Stimulated activated CD4-positive, alpha-beta T cell treated with anti-CD3 and anti-CD28 coated beads, Interleukin-12 subunit alpha, Interleukin-12 subunit beta, amount 100 ng/mL, for 4 hours (primary cell): Measurements from ENCODE around the gene PAFAH1B1.
"Not testable (repeated sequence)": the region's sequence is repeated elsewhere in the genome, so short reads cannot be mapped to it uniquely, and the experiment has no call there.

Experiments
- DNase-seq: peaks from one replicate; pipeline ENCODE4 v3.0.0-alpha.2; 2020

Gene PAFAH1B1

DNA sequence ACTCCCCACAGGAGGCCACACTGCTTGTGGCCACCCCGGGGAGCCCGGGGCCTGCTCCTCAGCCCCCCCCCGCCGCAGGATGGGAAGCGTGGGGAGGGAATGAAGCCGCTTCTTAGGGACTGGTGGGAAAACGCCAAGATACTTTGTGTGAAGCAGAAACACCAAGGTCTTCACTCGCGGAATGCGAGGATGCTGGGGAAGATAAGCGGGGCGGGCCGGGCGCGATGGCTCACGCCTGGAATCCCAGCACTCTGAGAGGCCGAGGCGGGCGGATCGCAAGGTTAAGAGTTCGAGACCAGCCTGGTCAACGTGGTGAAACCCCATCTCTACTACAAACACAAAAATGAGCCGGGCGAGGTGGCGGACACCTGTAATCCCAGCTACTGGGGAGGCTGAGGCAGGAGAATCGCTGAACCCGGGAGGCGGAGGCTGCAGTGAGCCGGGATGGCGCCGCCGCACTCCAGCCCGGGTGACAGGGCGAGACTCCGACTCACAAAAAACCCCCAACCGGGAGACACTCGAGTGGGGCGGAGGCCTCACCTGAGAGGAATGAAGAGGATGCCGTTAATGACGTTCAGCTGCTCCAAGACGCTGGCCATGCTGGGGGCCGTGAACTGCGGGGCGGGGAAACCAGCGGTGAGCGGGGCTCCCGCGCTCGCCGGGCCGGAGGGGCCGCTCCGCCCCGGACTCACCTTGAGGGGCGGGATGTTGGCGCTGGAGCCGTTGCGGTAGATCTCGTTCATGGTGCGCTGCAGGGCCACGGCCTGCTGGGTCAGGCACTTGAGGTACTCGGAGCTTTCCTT, 97.8 kb downstream of the PAFAH1B1 start:
- DNase-seq, result no peak

DNA sequence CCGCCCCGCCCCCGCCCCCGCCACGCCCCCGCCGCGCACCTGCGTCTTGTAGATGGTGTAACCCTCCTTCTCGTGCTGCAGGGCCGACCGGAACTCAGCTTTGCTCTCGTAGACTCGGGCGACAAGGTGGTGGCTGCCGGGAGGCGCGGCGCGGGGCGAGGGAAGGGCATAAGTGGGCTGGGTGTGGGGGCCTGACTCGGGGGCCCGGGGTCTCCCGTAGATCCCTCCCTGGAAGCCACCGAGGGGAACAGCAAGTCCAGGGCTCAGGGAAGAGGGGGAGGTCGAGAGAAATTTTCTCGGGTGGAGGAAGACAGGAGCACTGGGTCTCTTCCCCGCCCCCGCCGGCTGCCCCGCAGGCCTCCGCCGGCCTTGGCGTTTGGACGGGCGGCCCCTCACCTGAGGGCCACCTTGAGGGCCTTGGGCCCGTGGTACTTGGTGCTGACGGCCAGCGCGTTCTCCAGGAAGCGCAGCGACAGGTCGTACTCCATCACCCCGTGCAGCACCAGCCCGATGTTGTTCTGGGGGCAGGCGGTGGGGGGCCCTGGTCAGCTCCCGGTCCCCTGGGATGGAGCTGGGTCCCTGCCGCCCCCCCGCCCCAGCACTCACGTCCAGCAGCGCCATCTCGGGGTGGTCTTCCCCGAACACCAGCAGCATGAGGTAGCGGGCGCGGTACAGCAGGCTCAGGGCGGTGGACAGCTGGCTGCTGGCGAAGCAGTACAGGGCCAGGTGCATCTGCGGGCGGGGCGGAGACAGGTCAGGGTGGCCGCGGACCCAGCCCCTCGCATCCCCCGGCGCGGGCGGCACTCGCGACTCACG, 98.7 kb downstream of the PAFAH1B1 start:
- no peak for DNase-seq

DNA sequence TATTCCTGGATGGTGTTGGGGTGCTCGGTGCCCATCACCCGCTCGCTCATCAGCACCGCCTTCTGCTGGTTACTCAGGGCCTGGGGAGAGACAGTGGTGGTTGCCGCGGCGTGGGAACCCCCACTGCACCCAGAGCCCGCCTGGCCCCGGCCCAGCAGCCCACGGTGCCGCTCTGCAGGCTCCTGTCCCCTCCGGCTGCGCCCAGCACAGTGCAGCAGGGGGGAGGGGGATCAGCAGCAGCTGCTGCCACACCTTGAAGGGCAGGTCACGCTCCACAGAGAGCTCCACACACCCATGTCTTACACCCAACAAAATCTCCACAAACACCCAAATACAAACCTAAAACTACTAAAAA, 99.3 kb downstream of the PAFAH1B1 start:
- no peak for DNase-seq

DNA sequence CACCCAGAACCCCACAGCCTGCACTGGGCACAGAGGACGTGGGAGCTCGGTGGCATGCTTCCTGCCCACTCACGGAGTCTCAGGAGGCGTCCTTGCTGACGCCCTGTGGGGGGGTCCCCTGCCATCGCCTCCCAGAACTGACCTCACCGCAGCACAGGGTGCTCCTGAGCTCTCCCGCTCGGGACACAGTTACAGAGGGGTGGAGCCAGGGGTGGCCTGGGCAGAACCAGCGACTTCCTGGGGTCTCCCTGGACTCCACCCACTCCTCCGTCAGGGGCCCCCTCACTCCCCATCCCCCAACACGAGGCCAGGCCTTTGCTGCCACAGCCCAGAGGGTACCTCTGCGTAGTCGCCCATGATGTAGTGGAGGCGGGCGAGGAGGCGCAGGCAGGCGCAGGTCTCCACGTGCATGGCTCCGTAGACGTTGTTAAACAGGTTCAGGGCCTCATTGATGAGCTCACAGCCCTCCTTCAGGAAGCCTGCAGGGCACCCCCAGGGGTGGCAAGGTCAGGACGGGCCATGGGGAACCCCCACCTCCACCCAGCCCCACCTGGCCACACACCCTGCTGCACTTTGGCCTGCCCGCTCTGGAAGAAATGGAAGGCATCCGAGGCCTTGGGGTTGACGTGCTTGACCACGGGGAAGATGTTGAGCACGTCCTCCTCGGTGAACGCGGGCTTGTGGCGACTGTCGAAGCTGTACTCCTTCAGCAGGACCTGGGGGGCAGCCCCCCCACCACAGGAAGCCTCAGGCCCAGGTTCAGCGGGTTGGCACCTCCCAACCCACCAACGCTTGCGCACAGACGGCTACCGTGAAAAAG, 100.3 kb downstream of the PAFAH1B1 start:
- no peak for DNase-seq

DNA sequence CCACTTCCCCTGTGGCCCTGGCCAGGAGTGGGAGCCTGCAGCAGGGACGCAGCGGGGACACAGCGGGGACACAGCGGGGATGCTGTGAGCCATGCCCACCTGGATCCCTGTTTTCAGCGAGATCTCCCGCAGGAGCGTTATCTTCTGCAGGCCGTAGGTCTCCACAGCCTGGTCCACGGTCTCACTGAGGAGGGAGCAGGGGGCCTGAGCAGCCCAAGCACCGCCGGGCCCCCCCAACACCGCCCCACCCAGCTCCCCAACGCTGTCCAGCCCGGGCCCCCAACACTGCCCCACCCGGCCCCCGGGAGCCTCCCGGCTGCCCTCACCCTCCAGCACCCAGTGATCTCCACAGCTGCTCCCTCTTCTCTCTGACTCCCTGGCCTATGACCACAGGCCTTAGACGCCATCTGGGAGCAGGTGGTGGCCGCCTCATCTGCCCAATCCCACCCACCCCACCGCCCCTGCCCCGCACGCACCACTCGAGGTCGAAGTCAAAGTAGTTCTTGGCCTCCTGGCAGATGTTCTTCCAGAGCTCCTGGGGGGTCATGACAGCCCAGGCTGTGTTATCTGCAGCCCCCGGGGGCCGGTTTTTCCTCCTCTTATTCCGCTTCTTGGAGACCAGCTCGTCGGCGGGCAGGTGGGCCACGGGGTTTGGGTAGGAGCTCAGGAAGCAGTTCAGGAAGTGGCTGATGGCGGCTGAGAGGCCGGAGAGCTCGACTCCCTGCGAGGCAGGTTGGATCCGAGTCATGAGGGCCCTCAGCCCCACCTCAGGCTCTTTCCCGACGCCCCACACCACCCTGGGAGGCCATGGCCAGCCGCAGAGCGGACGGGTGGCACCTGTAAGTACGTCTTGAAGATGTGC, 101.2 kb downstream of the PAFAH1B1 start:
- no peak for DNase-seq

DNA sequence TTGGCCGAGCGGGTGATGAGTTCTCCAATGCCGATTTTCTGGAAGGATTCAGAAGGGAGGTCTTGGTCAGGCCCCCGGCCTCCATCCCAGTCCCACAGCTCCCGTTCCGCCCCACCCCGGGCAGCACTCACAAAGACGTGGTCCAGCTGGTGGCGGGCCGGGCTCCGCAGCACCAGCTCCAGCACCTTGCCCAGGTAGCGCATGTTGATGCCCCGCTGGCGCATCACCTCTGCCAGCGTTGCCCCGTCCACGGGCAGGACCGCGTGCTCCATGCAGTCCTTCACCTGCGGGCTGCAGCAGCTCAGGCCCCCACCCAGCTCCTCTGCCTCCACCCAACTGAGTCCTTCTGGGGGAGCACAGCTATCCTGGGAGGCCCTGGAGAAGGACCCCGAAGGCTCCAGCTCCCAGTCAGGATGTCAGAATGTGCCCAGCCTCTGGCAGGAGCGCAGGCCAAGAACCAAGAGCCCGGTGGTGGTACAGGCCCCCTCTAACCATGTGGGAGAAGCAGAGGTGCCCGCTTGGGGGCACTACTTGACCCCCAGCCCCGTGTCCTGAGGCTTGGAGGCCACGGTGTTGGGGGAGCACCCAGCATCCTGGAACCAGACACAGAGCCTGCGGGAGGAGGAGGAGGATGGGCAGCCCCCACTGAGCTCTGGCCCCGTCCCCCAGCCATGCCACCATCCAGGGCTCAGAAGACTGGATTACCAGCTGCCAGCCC, 101.9 kb downstream of the PAFAH1B1 start:
- DNase-seq, result no peak

DNA sequence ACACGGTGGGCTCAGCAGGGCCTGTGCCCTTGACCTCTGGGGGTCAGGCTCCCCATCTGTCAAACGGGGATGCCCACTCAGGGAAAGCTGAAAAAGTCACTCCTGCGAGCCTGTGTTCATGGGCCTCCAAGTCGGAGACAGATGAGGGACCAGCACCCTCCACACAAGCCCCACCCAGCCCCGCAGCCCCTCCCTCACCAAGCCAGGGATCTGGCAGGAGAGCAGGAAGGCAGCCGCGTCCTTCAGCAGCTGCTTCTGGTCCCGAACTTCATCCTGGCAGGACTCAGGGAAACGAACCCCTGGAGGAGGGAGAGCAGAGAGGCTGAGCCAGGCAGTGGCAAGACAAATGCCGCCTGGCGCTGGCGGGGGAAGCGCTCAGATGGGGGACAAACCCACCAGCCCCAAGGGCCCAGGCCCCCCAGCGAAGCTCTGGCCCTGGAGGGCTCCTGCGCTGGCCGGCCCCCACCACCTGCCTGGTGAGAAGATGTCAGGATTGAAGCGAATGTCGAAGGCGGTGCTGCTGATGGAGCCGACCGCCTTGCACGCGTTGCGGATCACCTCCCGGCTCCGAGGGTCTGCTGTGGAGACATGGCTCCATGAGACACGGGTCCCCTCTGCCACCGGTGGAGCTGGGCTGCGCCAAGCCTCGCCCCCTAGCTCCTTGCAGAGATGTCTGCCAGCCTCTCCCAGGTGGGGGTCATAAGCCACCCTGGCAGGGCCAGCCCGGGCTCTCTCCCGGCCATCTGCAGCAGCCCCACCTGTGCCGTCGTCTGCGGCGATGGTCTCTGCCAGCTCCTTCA, 102.7 kb downstream of the PAFAH1B1 start:
- no peak for DNase-seq

DNA sequence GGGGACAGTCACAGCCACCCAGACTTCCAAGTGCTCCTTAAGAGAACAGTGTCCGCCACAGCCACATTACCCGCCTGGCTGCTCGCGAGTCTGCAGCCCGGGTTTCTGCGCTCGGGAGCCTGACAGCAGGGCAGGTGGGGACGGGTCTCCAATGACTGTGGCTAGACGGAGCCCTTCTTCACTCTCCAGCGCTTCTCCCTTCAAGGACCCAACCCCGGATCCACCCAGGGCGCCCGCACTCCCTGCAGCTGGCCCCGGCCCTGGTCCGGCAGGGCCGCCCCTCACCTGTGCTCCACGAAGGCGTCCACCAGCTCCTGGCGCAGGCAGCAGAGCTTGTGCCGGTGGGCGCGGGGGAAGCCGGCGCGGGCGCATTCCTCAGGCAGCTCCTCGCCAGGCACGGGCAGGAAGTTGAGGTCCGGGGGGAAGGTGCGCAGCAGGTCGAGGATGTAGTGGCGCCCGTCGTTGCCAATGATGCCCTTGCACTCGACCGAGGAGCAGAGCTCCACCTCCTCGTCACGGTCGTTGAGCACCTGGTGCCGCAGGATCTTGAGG, 104.2 kb downstream of the PAFAH1B1 start:
- DNase-seq, result no peak

DNA sequence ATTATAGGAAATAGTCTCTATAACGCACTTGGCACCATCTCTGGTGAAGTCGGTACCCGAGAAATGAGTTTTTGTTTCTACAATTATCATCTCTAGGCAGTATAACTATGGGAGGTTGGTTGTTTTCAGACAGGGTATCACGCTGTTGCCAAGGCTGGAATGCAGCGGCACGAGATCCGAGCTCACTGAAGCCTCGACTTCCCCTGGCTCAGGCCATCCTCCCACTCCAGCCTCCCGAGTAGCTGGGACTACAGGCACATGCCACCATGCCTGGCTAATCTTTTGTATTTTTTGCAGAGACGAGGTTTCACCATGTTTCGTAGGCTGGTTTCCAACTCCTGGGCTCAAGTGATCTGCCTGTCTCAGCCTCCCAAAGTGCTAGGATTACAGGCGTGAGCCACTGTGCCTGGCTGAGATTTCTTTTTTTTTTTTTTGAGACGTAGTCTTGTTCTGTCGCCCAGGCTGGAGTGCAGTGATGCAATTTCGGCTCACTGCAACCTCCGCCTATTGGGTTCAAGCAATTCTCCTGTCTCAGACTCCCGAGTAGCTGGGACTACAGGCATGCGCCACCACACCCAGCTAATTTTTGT, 105.9 kb downstream of the PAFAH1B1 start:
- not testable (repeated sequence) for DNase-seq

DNA sequence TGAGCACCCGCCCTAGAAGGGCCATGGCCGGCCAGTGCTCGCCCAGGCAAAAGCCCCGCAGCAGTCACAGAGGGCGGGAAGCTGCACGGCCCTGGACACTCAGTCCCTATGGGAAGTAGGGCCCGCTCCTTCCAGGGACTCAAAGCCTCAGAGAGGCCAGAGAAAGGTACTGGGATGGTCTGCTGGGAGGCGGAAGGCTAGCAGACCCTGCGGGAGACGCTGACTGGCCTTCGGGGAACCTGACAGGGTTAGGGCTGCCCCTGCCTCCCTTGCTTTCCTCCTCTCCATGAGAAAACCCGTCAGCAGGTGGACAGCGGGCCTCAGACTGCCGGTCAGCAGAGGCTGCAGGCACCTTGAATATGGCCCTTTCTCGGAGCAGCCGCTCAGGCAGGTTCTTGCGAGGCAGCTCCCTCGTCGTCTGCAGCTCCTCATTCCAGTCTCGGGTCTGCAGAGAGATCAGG, 106.6 kb downstream of the PAFAH1B1 start:
- DNase-seq, result no peak

DNA sequence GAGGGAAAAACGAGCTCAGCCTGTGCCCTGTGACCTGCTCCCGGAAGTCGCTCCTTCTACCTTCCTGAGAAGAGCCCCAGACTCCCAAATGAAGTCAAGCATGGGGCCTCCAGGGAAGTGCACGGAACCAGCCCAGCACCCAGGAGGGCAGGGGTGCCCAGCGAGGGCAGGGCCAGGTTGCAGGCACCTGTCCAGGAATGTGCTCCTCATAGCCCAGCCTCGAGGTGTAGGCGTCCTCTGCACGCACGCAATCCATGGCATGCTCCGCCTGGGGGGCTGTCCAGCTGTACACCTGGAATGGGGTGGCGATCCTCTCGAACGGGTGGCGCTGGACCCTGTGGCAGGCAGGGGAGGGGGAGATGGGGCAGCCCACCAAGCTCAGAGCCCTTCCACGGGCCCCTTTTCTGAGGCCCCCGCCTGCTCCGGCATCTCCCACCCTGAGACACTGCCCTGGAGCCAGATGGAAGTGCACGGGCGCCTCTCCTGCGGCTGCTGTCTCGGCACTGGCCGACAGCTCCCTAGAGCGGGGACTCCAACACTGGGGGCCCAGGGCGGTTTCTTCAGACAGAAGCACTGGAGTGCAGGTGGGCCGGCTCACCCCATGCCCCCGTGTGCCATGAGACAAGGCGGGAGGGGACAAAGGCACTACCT, 107.2 kb downstream of the PAFAH1B1 start:
- DNase-seq, result no peak

DNA sequence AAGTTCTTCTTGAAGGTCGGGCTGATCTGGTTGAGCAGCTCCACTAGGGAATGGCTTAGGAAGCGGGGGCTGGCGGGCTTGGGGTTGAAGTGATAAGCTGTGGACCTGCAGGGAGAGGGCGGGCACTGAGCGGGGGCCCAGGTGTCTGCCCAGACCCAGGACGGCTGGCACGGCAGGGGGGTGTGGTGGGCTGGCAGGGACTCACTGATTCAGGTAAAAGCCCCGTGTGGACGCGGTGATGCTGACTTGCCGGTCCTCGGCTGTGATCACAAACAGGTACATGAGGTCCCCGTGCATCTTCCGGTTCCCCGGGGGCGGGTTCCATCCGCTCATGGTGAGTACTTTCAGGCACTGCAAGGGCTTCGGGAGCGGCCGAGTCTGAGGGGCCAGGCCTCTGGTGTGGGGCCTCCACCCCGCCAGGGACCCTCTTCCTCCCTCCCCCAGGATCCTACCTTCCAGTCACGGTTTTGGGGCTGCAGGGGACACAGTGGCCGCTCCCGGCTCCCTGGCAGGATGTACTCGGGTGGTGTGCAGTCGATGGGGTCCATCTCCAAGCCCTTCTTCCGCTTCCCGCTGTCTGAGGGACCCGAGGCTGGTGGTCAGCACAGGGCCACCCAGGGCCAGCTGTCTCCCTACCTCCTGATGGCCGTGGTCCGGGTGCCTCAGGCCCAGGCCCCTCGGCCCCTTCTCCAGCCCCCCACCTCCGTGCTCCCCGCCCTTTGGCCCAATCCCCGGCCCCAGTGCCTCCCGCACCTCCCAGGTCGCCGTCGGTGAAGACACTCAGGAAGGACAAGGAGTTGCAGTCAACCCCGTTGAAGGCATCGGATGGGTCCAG, 107.9 kb downstream of the PAFAH1B1 start:
- no peak for DNase-seq

DNA sequence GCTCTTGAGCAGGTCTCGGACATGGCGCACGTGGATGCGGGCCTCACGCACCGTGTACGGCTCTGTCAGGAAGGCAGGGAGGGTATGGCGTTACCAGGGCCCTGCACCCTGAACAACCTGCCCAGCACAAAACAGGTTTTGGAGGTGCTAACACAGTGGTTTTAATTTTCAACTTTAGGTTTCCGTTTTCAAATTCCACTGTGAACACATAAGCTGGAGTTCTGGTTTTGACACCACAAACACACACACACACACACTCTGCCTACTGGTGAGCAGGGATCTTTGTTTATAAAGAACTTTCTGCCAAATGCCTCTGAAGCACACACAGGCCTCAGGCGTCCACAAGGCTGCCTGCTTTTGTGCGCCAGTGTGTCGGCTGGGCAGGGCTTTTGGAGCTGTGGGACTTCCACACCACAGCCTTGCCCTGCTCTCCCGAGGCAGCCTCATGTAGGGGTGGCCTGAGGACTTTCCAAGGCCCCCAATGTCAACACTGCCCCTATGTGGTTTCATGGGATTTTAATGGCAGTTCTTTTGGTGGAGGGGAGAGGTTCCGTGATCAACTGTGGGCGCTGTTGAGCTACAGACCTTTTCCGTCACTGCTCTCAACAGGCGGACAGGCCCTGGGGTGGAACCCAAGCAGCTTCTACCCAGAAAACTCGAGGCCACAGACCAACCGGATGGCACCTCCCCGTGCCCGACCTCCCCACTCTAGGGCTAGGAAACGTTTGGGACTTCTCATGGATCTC, 108.7 kb downstream of the PAFAH1B1 start:
- no peak for DNase-seq

DNA sequence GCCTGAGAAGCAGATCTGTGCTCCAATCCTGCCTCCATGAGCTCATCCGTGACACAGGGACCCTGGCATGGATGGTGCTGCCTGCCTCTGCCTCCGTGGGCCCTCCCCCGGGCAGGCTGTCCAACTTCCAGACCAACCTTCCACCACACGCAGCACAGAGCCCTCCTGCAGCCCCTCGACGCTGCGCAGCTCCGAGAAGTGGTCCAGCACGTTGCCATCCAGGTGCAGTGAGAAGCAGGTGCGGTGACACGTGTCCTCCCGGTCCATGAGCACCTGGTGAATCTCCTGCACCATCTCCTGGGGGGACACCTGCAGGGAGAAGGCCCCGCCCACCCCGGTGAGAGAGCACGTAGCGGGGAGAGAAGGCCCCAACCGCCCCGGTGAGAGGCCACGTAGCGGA, 109.7 kb downstream of the PAFAH1B1 start:
- no peak for DNase-seq

DNA sequence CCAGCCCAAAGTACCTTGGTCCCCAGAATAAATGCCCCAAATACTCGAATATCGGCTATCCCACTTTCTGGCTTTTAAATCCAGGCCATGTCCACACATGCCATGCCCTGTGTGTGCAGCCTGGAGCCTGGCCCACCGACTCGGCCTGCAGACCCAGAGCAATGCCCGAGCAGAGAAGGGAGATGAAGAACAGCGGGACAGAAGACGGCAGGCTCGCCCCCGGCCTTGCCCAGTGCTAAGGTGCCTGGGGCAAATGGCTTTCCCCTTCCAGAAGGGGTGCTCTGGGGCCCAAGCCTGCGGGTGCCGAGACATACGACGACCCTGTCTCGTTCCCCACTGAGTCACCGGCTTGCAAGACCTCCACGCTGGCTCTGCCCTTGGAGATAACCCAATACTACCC, 110.2 kb downstream of the PAFAH1B1 start:
- no peak for DNase-seq

DNA sequence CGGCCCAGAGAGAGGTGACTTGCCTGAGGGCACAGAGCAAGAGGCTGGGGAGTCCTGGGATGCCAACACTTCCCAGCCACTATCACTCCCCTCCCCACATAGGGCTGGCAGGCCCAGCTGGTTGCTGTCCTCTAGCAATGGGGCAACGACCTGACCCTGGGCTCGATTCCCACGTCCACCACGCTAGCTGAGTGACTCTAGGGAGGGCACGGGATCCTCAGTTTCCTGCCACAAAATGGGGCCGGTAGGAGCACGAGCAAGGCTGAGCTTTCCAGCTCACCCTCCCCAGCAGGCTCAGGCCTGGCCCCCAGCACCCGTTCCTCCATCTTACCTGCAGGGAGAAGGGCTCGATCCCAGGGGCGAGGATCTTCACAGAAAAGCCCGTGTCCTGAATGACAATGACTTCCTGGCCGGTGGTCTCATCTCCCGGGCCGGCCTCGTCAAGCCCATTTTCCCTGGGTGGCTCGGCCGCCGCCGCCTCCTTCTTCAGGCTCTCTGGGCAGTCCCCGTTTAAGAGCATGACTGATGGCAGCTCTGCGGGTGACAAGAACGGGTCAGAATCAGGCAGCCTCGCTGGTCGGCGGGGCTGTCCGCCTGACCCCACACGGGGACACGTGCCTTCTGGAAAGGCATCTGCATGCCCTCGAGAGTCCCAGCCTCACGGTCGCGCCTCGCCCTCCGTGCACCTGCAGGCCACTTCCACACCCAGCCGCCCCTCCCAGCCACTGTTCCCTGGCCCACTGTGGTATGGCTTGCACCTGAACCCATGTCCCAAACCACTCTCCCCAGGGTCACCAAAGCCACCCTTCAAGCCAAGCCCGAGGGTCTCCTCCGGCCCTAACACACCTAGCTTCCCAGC, 110.8 kb downstream of the PAFAH1B1 start:
- no peak for DNase-seq

DNA sequence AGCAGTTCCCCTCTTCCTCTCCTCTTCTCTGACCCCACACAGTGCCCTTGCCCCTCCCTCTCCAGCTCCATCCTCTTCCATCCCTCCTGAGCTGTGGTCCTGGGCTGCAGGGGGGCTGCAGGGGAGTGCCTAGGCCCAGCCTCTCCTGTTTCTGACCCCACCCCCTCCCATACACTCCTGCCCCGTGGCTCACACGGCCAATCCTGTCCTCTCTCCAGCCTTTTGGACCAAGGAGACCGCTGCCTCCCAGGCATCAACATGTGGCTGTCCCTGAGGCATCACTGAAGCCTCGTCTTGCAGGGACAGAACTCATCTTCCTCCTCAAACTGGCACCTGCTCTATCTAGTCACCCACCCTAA, 111.4 kb downstream of the PAFAH1B1 start:
- DNase-seq, result no peak
